HG03378 (cell line): ENCODE data around the gene RAC3.

ENCODE experiments used
- ATAC-seq: cut with Tn5 transposase; IDR thresholded peaks from one replicate; pipeline ENCODE4 v1.9.1; 2021; ENCODE audit warnings: mild to moderate bottlenecking, moderate library complexity; ENCODE audit not compliant: unreplicated experiment

RAC3 gene

GRCh38 chr17:82031303-82031884 lies at the start of gene RAC3:
RAC3 (plus strand) TSS chr17:82031678; CDS start chr17:82031762, 84 bp downstream.
- ATAC-seq: no peak

DNA sequence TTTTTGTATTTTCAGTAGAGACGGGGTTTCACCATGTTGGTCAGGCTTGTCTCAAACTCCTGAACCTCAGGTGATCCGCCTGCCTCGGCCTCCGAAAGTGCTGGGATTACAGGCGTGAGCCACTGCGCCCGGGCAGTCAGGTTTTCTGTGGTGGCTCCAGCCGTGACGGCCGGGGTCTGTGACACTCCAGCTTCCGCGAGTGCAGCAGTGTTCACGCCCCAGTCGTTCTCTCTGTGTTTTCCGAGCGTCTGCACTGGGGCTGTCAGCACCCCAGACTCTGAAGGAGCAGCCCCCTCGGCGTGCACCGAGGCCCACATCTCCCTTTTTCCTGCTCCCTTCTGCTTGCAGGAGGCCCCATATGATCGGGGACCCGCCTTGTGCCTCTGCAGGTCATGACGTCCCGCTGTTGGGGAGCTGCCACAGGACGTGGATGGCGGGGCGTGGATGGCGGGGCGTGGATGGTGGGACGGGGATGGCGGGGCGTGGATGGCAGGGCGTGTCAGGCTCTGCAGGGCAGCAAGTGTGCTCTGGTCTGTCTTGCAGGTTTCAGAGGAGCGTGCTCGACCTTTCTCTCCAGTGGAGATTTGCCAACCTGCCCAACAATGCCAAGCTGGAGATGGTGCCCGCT lies 48.4 kb upstream of the RAC3 start:
- ATAC-seq: no peak

- no peak for ATAC-seq
Measured at GRCh38 chr17:81983639-81984373, 47.7 kb upstream of the RAC3 start.

DNA sequence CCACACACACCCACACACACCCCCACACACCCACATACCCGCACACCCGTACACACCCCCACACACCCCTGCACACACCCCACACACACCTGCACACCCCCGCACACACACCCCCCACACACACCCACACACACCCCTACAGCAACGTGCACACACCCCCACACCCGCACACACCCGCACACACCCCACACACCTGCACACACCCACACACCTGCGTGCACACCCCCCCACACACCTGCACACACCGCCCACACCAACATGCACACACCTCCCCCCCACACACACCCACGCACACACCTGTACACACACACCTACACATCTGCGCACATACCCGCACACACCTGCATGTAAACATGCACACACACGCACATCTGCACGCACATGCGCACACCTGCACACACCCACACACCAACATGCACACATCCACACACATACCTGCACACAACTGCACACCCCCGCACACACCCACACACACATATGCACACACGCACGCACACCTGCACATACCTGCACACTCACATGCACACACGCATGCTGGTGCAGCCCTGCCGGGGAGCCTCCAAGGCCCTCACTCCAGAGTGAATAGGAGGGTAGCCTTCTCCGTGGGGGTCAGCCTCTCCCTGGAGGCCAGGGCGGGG lies 46.6 kb upstream of the RAC3 start:
- ATAC-seq: no peak

DNA sequence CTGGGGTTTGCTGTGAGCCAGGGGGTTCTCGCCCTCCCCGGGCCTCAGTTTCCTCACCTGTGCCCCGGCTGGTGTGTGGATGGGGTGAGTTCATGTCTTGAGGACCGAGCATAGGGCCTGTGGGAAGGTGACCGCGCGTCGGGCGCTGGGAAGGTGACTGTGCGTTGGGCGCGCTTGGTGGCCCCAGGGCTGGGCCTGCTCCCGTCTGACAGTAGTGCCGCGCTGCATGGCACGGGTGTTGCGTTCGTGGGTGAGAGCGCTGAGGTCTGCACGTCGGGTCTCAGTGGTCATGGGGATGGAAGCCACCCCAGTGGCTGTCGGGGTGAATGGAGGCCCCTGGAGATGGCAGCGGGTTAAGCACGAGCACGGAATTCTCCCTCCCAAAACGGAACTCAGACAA lies 44.9 kb upstream of the RAC3 start:
- no peak for ATAC-seq

DNA sequence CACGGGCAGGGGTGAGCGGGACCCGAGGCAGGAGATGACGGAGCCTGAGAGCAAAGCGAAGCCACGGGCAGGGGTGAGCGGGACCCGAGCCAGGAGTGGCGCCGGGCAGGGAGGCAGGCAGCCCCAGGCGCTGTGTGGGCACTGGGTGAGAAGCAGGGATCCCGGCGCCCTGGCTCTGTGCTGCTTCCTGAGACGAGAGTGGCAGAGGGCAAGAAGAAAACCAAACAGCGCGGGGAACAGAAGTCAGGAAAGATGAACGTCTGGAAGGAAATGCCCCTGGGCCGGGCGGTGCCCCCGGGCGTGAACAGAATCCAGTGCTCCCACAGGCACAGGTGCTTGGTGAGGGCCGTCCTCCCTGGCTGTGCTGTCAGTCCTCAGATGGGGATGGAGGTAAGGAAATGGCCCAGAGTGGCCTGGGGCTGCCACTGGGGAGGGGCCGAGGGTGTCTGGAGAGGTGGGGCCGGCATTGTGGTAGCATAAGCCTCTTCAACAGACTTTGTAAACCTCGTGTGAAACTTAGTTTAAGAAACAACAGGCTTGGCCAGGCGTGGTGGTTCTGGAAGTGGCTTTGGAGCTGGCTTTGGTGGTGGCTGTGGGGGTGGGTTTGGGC lies 44.2 kb upstream of the RAC3 start:
- ATAC-seq: no peak

GRCh38 chr17:81990836-81991683 lies 40.4 kb upstream of the RAC3 start:
- ATAC-seq: no peak

- ATAC-seq: no peak
Measured at GRCh38 chr17:81991684-81992305, 39.7 kb upstream of the RAC3 start.

DNA sequence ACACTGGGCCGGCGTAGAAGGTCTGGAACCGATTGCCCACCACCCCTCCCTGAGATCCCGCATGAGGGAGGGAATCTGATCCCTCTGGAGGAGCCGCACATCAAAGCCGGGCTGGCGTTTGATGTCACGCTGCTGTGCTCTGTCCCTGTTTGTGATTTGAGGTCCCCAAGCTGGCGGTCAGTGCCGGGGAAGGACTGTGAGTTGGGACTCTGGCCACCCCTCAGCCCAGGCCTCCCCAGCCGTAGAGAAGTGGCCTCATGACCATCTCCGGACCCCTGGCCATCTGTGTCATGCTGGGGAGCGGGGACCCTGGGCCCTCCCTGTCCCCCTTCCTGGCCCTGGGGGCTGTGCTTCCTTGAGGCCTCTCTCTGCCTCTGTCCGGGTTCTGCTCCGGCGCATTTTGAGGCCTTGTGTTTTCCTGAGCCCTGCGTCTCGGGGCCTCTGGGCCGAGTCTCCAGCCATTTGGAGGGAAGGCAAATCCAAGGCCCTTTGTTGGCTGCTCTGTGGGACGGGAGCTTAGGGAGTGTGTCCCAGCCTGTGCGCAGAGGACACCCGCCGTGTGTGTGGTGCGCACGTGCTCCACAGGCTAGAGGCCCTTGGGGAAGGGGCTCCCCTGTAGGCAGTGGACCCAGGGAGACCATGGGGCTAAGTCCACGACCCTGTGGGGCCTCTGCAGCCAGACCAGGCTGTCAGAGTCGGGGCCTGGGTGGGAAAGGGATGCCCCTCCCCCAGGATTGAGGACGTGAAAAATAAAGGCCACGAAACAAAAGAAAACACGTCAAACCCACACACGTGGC lies 39.0 kb upstream of the RAC3 start:
- ATAC-seq: no peak

- no peak for ATAC-seq
Measured at GRCh38 chr17:81993729-81994592, 37.5 kb upstream of the RAC3 start.

- ATAC-seq: no peak
Measured at GRCh38 chr17:81994593-81995462, 36.6 kb upstream of the RAC3 start.

DNA sequence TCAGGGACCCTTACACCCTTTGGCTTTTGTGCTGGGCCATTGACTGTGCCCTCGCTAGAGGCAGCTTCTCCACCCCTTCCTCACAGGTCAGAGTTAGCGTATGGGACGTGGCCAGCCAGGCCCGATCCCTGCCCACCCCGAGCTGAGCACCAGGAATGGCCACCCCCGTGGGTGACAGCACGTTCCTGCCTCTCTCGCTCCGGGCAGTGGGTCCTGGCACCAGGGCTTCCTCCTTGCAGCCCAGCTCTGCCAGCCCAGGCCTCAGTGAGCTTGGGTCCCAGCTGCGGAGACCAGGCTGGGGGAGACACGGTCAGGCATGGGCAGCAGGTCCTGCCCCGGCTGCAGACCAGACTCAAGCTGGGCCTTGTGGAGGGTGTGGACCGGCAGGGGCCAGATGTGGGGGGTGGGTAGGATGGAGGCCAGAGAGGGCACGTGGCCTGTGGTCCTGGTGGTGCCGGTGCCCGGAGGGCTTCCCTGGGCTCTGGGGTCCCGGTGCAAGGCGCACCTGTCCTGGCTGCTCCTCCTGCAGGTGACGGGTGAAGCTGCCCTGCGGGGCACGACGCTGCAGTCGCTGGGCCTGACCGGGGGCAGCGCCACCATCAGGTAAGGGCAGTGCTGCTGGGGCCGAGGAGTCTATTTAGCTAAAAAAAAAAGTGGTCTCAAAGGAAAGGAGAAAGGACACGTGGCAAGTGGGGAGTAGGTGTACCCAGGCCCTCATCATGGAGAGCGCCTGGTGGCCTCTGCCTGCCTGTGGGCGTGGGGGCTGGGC lies 35.8 kb upstream of the RAC3 start:
- ATAC-seq: no peak

- ATAC-seq: no peak
Measured at GRCh38 chr17:81996232-81996756, 35.2 kb upstream of the RAC3 start.

DNA sequence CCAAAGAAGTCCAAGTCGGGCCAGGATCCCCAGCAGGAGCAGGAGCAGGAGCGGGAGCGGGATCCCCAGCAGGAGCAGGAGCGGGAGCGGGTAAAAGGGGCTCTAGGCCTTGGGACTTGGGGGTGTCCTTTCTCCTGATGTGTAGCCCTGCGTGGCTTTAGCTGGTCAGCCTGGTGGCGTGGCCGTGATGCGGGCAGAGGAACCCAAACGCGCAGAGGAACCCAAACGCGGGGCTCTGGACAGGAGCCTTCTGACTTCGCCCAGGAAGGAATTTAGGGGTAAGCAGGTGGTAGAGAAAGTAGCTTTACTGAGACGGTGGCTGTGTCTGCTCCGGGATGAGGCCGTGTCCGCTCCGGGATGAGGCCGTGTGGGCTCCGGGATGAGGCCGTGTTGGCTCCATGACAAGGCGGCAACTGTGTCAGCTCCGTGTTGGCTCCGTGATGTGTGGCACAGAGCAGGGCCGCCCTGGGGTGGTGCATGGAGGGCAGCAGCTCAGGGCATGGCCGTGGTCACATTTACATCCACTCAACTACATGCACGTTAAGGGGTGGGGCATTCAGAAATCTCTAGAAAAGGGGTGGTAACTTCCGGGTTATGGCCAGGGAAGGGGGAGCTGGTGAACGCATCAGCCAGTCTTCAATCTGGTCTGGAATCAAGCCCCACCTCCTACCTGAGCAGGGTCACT lies 34.6 kb upstream of the RAC3 start:
- no peak for ATAC-seq

DNA sequence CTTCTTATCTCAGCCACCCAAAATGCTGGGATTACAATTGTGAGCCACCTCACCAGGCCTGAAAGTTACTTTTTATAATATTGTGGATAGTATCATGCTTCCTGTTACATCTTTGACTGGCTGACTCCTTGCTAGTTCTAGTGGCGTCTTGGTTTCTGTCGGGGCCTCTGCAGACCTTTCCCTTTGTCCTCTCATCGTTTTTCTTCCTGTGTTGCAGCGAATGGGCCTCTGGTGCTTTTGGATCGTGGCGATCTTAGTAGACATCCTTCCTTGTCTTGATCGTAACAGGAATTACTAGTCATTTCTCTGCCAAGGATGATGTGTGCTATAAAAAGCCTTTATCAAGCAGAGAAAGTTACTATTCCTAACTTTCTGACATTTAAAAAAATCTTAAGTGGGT lies 33.3 kb upstream of the RAC3 start:
- no peak for ATAC-seq
